Stimulated activated CD4-positive, alpha-beta T cell treated with anti-CD3 and anti-CD28 coated beads, Interleukin-4, amount 100 ng/mL, for 4 hours (primary cell): ENCODE measurements around the gene CDC42SE2.

Source experiments
- DNase-seq, 2 experiments: peaks; one replicate each; pipeline ENCODE4 v3.0.0-alpha.2; 2020

CDC42SE2 gene, protein sequence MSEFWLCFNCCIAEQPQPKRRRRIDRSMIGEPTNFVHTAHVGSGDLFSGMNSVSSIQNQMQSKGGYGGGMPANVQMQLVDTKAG

DNA sequence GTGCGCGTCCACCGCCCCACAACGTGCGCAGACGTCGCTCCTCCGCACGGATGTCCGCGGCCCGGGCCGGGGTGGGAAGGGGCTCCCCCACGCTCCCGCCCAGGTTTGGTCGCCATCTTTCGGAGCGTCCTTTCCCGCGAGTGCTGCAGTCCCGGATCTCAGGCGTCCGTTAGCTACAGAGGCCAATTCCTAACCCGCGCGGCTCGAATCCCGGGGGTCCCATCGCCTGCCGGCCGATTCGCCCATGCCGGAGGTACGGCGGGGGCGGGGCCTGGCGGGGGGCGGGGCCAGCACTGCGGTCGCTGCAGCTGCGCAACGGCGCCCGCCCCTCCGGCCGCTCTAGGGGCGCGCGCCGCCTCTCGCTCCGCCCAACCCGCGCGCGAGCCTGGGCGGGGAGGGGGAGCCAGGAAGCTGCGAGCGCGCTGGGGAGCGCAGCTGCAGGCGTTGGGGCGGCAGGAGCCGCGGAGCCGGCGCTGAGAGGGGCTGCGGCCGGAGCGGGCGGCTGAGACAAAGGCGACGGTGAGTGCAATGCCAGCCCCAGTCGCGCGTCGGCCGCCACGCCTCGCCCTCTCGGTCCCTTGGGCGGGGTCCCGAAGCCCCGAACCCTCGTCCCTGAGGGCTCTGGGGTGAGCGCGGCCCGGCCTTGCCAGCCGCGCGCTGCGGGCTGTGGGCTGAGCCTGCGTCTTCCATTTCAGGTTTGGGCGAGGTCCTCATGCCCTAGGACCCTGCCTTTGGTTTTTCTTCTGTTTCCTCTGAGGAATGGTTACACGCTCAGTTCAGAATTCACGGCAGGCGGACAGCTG, at the start of gene CDC42SE2:
Gene CDC42SE2 (plus strand): TSS at position 406 of the 803 bp plus-strand sequence. CDS start 95,441 bp downstream, outside the sequence.
- DNase-seq, result peak; percentile 84 to 86

DNA sequence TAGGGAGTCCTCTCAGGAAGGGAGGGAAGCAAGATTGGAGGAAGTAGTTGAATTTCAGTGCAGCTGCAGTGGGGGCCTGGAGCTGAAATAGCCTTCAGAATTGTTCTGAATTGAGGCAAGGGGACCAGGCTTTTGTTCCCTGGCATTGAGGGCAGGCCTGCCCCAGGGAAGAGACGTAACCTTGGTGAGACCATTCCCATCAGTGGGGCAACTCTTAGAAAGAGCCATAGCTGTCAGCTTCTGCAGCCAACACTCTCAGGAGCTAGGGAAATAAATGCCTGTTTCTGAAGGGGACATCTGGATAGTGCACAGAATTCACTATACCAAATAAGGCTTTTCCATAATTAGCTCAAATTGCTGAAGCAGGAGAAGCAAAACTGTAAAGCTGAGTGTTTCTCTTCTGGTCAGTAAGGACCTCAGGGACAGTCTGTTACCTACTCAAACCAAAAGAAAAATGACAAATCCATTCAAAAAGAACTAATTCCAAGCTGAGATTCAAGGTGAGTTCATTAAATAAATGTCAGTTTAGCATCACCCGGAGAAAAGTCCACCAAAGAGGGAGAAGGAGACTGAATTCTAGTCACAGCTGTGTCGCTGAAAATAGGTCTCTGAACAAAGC, 49.1 kb upstream of the CDC42SE2 start:
- DNase-seq, result no peak

DNA sequence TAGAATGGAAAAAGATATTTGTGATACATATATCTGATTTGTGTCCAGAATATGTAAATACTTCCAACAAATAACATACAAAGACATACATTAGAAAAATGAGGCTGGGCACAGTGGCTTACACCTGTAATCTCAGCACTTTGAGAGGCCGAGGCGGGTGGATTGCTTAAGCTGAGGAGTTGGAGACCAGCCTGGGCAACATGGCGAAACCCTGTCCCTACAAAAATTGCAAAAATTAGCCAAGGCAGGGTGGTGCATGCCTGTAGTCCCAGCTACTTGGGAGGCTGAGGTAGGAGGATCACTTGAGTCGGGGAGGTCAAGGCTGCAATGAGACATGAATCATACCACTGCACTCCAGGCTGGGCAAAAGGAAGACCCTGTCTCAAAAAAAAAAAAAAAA, 46.1 kb upstream of the CDC42SE2 start:
- no peak for DNase-seq

DNA sequence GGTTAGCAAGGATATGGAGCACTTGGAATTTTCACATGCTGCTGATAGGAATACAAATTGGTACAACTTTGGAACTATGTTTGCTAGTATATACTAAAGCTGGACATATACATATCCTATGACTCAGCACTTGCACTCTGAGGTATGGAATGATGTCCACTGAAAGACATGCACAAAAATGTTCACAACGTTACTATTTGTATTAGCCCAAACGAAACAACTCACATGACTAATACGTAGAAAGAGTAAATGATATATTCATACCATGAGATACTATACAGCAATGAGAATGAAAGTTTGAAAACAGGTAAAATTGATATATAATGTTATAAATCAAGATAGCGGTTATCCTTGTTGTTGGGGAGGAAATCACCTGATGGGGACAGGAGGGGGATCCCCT, 45.5 kb upstream of the CDC42SE2 start:
- DNase-seq, result no peak

DNA sequence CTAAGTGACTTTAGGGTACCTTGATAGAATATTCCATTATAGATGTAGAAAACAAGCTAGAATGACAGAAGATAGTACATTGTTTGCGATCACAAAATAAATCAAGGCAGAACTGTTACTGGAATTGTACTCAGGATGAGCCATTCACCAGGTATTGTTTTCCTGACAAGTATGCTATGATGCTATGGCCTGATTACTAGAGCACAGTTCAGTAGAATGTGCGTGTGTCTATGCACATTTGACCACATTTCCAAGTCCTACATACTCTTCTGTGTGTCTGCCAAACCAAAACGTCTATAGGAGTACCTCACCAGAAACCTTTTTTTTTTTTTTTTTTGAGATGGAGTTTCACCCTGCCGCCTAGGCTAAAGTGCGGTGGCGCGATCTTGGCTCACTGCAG, 43.3 kb upstream of the CDC42SE2 start:
- DNase-seq, result no peak

DNA sequence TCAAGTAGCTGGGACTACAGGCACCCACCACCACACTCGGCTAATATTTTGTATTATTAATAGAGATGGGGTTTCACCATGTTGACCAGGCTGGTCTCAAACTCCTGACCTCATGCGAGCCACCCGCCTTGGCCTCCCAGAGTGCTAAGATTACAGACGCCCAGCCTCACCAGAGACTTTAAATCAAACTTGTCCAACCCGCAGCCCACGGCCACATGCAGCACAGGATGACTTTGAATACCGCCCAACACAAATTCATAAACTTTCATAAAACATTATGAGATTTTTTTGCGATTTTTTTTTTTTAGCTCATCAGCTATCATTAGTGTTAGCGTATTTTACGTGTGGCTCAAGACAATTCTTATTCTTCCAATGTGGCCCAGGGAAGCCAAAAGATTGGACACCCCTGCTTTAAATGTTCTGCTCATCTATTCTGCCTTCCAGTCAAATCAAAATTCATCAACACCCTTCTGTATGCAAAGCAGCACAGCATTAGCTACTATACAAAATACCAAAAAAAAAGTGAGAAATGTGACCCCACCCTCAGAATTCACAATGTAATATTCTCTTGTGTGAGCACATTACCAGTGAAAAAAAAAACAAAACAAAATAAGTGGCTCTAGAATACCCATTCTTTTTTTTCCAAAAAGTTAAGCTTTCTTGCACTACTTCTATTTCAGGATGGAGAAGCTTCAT, 42.7 kb upstream of the CDC42SE2 start:
- no peak for DNase-seq

DNA sequence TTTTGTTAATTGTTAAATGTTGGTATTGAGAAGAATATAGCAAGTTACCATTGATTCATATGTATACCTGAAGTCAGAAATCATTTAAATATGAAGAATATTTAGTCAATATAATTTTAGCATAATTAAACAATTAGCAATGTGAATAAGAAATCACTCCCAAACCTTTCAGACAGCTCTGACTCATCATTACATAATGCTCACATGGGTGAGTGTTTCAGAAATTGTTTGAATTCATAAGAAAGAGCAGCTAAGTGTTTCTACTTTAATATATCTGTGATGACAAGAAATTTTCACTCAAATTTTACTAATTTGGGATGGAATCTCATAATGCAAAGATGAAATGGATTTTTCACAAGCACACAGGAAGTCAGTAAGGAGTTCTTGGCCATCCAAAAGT, 42.0 kb upstream of the CDC42SE2 start:
- DNase-seq, result no peak

DNA sequence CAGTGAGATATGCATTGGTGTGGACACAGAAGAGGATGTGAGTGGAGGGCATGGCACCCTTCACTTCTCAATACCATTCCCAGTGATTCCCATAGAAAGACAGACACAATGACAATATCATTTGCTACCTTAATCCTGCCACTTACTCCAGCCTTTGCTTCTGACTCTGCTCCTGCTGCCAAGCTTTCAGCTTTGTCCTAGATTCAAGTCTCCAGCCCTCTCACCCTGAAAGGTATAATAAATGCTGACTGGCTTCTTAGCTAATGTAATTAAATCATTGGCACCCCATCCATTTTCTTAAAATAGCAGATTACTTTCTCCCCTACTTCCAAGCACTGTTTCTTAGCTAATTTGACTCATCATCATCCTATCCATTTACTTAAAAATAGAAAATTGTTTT, 41.1 kb upstream of the CDC42SE2 start:
- no peak for DNase-seq

DNA sequence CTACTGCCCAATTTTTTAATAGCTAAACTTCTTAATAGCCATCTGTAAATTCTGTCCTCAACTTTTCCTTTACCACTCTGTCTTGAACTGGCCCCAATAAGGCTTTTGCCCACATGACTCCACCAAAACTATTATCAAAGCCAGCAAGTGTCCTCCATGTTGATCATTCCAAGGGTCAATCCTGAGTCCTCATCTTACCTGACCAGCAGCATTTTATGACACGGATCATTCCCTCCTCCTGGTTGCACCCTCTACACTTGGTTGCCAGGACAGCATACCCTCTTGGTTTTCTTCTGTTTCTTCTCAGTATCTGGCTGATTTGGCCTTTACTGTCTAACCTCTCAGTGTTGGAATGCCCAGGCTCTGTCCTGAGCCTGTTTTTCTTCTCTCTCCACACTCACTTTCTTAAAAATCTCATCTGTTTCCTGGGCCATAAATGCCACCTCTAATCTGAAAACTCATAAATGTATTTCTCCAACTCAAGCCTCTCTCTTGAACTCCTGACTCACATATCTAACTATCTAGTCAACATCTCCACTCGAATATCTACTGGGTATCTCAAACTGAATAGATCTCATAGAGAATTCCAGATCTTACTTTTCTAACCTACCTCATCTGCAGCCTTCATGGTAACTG, 40.0 kb upstream of the CDC42SE2 start:
- DNase-seq, result no peak

DNA sequence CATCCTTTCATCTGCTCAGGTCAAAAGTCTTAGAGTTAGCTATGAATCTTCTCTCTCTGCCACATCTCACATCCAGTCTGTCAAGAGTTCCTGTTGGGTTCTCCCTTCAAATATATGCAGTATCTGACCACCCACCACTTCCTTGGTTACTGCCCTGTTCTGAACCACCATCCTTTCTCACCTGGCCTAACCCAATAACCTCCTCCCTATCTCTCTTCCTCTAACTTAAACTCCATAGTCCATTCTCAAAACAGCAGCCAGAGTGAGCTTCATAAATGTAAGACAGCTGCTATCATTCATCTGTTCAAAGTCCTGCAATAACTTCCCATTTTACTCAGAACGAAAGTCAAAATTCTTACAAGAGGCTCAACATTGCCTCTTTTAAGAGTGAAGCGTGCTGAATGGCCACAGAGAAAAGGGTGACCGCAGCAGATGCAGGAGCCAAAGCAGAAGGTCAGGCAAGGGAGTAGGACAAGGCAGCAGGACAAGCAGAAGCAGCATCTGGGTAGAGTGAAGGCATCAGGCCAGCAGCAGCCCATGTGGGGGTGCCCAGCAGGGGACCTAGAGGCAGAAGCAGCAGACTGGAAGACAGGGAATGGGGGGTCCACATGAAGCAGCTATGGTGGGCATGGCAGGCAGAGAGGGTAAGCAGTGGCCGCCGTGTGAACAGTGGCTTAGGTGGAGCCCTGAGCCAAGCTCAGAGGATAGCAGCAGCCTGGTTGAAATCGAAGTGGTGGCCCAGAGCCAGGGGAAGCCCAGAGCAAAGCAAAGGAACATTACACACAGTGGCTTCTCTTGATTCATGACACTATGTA, 39.3 kb upstream of the CDC42SE2 start:
- no peak for DNase-seq

DNA sequence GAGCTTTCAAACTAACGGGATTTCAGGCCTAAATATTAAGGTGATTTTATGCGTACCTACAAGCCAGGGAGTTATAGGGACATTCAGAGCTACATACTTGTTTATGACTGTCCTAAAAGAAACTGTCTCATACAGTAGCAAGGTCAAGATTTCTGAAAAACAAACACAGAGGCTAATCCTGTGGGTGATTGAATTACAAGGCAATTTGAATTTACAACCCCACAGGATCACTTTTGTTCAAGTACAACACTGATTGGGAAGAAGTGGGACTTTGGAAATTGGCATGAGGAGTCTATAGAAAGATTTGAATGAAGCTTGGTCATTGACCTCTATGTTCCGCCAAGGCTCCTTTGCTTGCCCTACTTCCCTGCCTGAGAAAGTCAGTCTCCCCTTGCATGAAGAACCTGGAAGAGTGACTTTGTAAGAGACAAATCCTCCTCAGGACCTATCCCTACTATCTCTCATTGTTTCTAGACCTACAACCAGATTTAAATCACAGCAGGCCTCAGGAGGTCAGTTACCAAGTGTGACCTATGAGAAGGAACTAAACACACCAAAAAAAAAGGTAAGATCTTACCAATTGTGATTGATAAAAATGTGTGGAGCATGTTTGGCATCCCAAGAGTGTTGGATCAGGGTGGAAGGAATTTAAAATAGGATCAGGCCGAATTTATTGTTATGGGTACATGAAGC, 38.4 kb upstream of the CDC42SE2 start:
- no peak for DNase-seq

DNA sequence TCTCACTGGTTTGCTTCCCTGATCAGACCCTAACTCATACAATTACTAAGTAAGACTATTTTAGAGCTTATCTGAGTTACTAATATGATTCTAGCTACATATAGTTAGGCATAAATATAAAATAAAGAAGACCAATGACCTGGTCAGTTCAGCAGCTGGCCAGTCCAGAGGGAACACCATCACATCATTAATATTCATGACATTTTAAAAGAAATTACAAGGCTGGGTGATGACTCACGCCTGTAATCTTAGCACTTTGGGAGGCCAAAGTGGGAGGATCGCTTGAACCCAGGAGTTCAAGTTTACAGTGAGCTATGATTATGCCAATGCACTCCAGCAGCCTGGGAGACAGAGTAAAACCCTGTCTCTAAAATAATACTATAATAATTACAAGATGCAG, 37.0 kb upstream of the CDC42SE2 start:
- no peak for DNase-seq

DNA sequence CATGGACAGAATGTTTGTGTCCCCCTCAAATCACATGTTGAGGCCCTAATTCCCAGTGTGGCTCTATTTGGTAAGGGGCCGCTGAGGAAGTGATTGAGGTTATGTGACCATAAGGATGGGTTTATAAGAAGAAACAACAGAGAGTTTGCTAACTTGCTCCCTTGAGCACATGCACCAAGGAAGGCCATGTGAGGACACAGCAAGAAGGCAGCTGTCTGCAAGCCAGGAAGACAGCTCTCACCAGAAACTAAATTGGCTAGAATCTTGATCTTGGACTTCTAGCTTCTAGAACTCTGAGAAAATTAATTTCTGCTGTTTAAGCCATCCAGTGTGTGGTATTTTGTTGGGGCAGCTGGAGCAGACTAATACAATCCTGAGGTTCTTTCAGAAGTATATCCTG, 35.2 kb upstream of the CDC42SE2 start:
- no peak for DNase-seq

DNA sequence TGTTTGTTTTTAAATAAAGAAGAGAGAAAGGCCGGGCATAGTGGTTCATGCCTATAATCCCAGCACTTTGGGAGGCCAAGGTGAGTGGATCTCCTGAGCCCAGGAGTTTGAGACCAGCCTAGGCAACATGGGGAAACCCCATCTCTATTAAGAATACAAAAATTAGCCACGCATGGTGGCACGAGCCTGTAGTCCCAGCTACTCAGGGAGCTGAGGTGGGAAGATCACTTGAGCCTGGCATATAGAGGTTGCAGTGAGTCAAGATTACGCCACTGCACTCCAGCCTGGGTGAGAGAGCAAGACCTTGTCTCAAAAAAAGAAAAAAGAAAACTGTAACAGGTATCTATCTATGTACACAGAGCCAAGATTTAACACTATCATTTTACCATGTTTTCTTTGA, 34.2 kb upstream of the CDC42SE2 start:
- DNase-seq, result no peak

DNA sequence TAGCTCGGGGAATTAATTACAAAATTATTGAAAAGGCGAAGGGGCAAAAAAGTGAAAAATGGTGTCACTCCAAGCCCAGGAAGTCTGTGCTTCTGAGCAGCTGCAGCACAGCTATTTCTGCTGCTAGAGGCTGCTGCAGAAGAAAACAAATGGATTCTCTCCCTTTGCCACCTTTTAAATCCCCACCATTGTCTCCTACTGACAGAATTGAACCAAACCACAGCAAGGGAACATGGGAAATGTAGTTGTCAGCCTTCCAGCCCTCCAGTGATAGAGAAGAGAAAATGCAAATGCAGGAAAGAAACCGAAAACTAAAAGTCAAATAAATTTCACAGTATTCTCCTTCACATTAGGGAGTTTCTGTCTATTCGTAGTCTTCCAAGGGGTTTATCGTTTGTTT, 33.4 kb upstream of the CDC42SE2 start:
- no peak for DNase-seq

DNA sequence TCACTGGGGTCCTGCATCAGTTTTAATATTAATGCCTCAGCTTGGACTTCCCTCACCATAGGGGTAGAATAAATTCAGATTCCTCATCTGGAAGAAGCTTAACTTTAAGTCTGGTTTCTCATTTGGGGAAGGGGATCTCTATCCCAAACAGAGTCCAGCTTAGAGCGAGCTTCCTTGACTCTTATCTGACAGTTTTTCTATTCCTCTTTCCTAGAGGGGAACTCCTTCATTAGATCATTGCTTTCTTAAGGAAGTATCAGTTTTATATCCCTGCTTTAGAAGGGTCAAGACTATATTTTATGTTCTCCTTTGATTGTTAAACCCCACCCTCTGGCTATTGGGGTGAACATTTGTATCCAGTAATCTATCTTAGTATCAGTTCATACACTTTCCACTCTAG, 24.2 kb upstream of the CDC42SE2 start:
- DNase-seq, result no peak

DNA sequence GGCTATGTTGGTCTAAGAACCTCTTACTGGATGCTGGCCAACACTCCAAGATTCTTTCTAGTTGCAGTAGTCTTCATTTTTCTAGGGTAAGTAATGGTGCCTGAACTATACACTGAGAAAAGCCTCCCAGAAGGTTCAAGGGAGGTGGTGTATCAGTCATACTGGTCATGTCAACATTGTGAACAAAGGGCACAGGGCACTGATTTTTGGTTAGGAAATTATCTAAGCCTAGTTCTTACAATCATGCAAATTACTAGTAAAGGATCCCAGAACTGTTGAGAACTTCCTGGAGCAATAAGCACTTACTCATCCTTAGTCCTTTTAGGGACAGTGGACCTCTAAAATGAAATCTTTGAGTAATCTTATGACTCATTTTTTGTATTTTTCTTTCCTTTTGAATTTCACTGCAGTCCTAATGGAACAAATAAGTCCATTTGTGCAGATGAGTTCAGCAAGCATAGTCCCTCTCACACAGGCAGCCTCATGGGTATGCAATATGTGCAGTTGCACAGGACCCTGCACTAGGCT, 21.1 kb upstream of the CDC42SE2 start:
- DNase-seq, result no peak

DNA sequence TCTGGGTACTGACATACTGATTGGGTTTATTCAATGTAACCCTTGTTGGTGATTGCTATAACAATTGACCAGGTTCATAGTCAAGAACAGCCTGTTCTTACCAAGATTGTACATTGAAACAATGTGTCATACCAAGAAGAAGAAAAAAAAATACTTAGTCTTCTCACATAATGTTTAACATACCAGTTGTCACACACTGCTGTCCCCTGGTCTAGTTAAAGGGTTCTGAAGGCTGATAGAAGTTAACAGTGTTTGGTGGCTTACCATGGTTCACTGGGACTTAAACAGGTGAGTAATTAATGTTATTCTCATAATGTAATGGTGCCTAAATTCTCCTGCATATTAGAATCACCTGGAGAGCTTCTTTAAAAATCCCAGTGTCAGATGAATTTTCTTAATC, 18.5 kb upstream of the CDC42SE2 start:
- no peak for DNase-seq

DNA sequence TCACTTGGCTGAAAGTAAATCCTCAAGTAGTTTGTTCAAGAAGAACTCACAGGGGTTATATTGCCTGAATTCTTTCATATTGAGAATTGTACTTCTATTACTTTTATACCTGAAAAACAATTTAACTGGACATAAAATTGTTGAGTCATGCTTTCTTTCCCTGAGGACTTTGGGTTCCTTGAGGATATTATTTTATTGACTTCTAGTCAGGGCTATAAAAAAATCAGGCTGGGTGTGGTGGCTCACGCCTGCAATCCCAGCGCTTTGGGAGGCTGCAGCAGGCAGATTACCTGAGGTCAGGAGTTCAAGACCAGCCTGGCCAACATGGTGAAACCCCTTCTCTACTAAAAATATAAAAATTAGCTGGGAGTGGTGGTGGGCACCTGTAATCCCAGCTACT, 17.9 kb upstream of the CDC42SE2 start:
- no peak for DNase-seq

DNA sequence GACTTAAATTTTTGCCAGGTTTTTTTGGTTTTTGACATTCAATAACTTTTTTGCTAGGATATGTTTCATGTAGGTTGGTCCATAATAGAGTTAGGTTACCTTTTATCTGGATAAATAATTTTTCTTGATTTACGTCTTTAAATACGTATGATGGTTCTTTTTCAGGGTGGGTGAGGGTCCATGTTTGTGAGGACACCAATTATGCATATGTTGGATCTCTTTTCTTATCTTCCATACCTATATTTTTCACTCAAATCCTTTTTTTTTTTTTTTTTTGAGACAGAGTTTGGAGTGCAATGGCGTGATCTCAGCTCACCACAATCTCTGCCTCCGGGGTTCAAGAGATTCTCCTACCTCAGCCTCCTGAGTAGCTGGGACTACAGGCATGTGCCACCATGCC, 17.3 kb upstream of the CDC42SE2 start:
- no peak for DNase-seq

DNA sequence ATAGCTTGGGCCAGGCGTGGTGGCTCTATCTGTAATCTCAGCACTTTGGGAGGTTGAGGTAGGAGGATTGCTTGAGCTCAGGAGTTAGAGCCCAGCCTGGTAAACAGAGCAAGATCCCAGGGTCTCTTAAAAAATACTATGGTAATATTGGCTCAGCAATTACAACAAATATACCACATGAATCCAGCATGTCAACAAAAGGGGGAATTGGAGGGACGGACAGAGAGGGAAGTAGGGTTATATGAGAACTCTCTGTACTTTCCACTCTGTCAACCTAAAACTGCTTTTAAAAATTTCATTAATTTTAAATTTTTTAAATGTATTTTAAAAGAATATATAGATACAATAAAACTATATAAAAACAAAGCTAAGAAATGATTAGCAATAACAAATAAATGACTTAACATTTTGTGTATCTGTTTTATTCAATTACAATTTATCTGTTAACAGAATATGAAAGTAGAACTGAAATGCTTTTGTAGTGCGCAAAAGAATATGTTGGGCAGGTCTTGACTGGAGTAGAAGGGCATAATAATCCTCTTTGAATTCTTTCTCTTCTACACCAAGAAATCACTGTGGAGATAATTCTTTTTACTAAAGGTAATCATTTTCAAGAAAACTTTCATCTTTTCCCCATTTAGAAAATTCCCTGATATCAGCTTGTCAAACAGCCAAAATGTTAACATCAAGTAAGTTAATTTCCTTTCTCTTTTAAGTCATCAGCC, 12.9 kb upstream of the CDC42SE2 start:
- no peak for DNase-seq
